ENCODE results near the gene LCN6. TPM values are rescaled to one million over a fixed set of nuclear protein-coding genes. Genes with fewer than 3 reads are reported as not detected.
"Not testable (repeated sequence)": the region's sequence is repeated elsewhere in the genome, so short reads cannot be mapped to it uniquely, and the experiment has no call there.

The LCN6 gene, protein sequence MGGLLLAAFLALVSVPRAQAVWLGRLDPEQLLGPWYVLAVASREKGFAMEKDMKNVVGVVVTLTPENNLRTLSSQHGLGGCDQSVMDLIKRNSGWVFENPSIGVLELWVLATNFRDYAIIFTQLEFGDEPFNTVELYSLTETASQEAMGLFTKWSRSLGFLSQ
- total RNA-seq, result not detected

DNA sequence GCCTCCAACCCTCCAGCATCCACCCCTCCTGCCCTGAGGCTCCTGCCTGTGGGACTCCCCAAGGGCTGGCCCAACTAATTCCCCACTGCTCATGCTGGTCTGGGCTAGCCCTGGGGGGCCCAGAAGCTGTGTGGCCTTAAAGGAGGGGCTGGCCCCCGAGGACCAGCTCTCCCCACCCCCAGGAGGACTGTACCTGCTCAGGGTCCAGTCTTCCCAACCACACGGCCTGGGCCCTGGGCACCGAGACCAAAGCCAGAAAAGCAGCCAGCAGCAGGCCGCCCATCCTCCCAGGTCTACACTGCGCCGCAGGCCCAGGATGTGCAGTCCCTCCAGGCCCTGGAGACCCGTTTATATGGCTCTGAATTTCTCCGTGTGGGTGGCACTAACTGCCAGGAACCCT is at the start of gene LCN6:
Gene LCN6 (minus strand): TSS at position 325 of the 400 bp plus-strand sequence. CDS start 42 bp downstream, at position 283.
- peaks cover 10% of the 10 kb centered on the region for H3K4me1 Mint-ChIP-seq (ENCODE audit: low read depth)
- H3K36me3 Mint-ChIP-seq (ENCODE audit: low read depth), result peaks cover 8% of the 10 kb centered on the region
- CTCF ChIA-PET, result no interaction called here
- H3K9me3 Mint-ChIP-seq, result peaks cover 20% of the 10 kb centered on the region
- no peak within 1 kb of the TSS for H3K4me3 Mint-ChIP-seq
- no peak for DNase-seq
- no peak within 1 kb of the TSS for H3K27ac Mint-ChIP-seq
- peaks cover 9% of the 10 kb centered on the region for H3K27me3 Mint-ChIP-seq (ENCODE audit: low read depth)
- intact Hi-C loops (cut with micrococcal nuclease), result no loop called here

- H3K9me3 Mint-ChIP-seq; intact Hi-C loops (cut with micrococcal nuclease); DNase-seq; H3K27ac Mint-ChIP-seq; H3K36me3 Mint-ChIP-seq (ENCODE audit: low read depth); H3K27me3 Mint-ChIP-seq (ENCODE audit: low read depth); CTCF ChIA-PET; H3K4me3 Mint-ChIP-seq: not testable (repeated sequence)
- H3K4me1 Mint-ChIP-seq (ENCODE audit: low read depth), result peaks cover 28% of the 10 kb centered on the region
Observed at GRCh38 chr9:136796775-136797347, 48.5 kb upstream of the LCN6 start.

DNA sequence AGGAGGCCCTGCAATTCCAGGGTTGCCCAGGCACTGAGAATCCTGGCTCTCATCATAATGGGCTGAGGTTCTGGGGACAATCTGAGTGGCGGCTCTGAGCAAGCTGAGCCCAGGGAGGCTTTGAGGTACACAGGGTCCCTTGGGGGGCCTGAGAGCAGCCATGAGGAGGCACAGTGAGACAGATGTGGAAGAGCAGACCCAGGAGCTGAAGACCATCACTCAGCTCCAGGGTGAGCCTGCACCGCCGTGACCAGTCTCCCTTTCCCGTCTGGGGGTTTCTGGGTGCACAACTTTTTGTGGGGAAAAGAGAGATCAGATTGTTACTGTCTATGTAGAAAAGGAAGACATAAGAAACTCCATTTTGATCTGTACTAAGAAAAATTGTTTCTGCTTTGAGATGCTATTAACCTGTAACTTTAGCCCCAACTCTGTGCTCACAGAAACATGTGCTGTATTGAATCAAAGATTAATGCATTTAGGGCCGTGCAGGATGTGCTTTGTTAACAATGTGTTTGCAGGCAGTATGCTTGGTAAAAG is 48.0 kb upstream of the LCN6 start, which contains the start of gene CCDC183:
Gene CCDC183 (plus strand): TSS at position 101 of the 537 bp plus-strand sequence. CDS start 60 bp downstream, at position 161.
- no peak for DNase-seq
- peaks cover 26% of the 10 kb centered on the region for H3K4me1 Mint-ChIP-seq (ENCODE audit: low read depth)
- peaks cover 7% of the 10 kb centered on the region for H3K27me3 Mint-ChIP-seq (ENCODE audit: low read depth)
- no peaks in the 10 kb centered on the region for H3K36me3 Mint-ChIP-seq (ENCODE audit: low read depth)
- intact Hi-C loops (cut with micrococcal nuclease), result no loop called here
- CTCF ChIA-PET, result interaction anchor here (0.8 kb wide), 1 partner anchor 13 kb away, joined by 3 read pairs; no protein-coding TSS in a partner anchor
- H3K27ac Mint-ChIP-seq, result no peak within 1 kb of the TSS
- H3K4me3 Mint-ChIP-seq, result no peak within 1 kb of the TSS
- no peaks in the 10 kb centered on the region for H3K9me3 Mint-ChIP-seq

- Mint-ChIP-seq H3K4me1 (ENCODE audit: low read depth) (peaks cover 19% of the 10 kb centered on the region), H3K36me3 (ENCODE audit: low read depth) (no peaks in the 10 kb centered on the region)
- intact Hi-C loops (cut with micrococcal nuclease), result loop anchor here (5.0 kb wide), 1 partner anchor 72 kb away; the partner anchor contains the start of gene EDF1
Observed at GRCh38 chr9:136795000-136795348, 46.6 kb upstream of the LCN6 start.

DNA sequence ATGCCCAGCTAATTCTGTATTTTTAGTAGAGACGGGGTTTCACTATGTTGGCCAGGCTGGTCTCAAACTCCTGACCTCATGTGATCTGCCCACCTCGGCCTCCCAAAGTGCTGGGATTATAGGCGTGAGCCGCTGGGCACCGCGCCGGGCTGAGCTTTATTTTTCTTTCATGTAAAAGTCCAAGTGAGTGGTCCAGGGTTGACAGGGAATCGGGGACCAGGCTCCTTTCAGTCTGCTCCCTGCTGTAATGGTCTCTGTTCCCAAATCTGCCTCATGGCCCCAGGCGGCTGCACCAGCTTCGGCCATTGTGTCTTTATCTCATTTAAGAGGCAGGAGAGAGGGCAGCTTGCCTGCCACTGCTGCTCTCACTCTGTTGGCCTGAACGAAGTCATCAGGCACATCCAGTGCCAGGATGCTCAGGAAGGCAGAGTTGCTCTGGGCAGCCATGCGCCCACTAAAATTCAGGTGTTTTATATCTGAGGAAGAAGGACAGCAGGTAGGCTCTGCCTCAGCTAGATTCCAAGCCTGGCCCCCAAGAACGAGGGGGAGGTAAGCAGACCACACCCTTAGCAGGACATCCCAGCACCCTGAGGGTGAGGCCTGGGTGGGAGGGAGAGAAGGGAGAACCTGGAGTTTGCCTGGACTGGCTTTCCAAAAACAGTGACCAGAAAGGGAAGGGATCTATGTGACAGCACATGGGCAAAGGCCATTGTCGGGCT is 46.1 kb upstream of the LCN6 start:
- intact Hi-C loops (cut with micrococcal nuclease), result loop anchor here (5.0 kb wide), 1 partner anchor 73 kb away; the partner anchor contains the start of gene EDF1
- CTCF ChIA-PET, result interaction anchor here (0.6 to 4.0 kb wide), 5 partner anchors 11 to 53 kb away, joined by 3 to 28 read pairs (median 5); partner anchors contain the start of genes LCN15 and RABL6
- Mint-ChIP-seq H3K4me1 (ENCODE audit: low read depth) (peaks cover 19% of the 10 kb centered on the region), H3K4me3 (no peak overlapping the region), H3K27ac (no peak overlapping the region), H3K27me3 (ENCODE audit: low read depth) (no peaks in the 10 kb centered on the region), H3K9me3 (no peaks in the 10 kb centered on the region), H3K36me3 (ENCODE audit: low read depth) (no peaks in the 10 kb centered on the region)
- no peak for DNase-seq

More at GRCh38 chr9:136795000-136795348, 46.6 kb upstream of the LCN6 start:
- DNase-seq, result no peak
- CTCF ChIA-PET, result interaction anchor here (4.0 kb wide), 1 partner anchor 11 kb away, joined by 28 read pairs; the partner anchor contains the start of gene RABL6
- Mint-ChIP-seq H3K27ac (no peak overlapping the region), H3K9me3 (no peaks in the 10 kb centered on the region), H3K4me3 (no peak overlapping the region), H3K27me3 (ENCODE audit: low read depth) (no peaks in the 10 kb centered on the region)

DNA sequence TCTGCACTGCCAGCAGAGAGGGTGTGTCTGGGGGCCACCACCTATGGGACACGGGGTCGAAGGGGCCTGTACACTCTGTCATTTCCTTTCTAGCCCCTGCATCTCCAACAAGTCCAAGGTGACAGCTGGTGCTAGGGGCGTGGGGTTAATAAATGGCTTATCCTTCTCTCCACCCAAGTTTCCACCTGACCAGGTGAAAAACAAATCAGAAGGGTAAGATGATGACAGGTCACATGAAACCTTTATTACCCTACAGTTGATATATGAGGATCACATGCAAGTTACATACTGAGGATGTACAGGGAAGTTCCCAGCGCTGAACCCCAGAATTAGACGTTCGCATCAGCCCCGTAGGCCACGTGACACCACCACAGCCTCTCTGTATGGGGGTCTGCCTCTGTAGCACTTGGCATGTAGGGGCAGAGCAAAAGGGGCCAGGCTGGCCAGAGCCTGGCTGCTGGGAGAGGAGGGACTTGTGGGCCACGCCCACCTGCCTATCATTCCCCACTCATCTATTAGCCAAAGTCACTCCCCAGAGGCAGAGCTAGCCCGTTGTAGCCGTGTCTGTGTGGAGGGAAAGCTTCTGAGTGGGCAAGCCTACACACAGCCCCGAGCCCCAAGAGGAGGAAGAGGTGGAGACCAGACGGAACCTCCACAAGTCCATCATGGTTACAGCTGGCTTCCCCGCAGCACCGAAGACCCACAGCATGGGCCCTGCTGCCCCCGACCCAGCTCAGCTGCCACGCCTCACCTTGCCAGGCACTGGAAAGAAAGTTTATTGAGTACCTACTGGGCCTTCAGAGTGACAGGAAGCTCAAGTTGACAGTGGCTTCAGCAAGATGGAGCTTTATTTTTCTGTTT is 45.0 kb upstream of the LCN6 start:
- Mint-ChIP-seq H3K27ac (no peak overlapping the region), H3K27me3 (ENCODE audit: low read depth) (no peaks in the 10 kb centered on the region), H3K4me1 (ENCODE audit: low read depth) (peaks cover 19% of the 10 kb centered on the region), H3K4me3 (no peak overlapping the region), H3K9me3 (no peaks in the 10 kb centered on the region), H3K36me3 (ENCODE audit: low read depth) (no peaks in the 10 kb centered on the region)
- intact Hi-C loops (cut with micrococcal nuclease), result loop anchor here (5.0 kb wide), 1 partner anchor 74 kb away; the partner anchor contains the start of gene EDF1
- CTCF ChIA-PET, result interaction anchor here (0.6 to 4.0 kb wide), 7 partner anchors 13 to 236 kb away, joined by 3 to 28 read pairs (median 4); partner anchors contain the start of genes AJM1, LCN15 and RABL6
- DNase-seq, result no peak

- Mint-ChIP-seq H3K4me3 (peak overlapping the region; percentile 83), H3K36me3 (ENCODE audit: low read depth) (no peaks in the 10 kb centered on the region), H3K27me3 (ENCODE audit: low read depth) (no peaks in the 10 kb centered on the region), H3K27ac (peak overlapping the region; percentile 79), H3K9me3 (no peaks in the 10 kb centered on the region), H3K4me1 (ENCODE audit: low read depth) (peaks cover 25% of the 10 kb centered on the region)
- intact Hi-C loops (cut with micrococcal nuclease), result loop anchor here (5.0 kb wide), 1 partner anchor 75 kb away; the partner anchor contains the start of gene EDF1
- CTCF ChIA-PET, result interaction anchor here (1.1 to 4.0 kb wide), 6 partner anchors 8 to 242 kb away, joined by 3 to 28 read pairs (median 4); partner anchors contain the start of genes AJM1 and RABL6
- DNase-seq, result no peak
Observed at GRCh38 chr9:136792321-136793085, 44.2 kb upstream of the LCN6 start.

DNA sequence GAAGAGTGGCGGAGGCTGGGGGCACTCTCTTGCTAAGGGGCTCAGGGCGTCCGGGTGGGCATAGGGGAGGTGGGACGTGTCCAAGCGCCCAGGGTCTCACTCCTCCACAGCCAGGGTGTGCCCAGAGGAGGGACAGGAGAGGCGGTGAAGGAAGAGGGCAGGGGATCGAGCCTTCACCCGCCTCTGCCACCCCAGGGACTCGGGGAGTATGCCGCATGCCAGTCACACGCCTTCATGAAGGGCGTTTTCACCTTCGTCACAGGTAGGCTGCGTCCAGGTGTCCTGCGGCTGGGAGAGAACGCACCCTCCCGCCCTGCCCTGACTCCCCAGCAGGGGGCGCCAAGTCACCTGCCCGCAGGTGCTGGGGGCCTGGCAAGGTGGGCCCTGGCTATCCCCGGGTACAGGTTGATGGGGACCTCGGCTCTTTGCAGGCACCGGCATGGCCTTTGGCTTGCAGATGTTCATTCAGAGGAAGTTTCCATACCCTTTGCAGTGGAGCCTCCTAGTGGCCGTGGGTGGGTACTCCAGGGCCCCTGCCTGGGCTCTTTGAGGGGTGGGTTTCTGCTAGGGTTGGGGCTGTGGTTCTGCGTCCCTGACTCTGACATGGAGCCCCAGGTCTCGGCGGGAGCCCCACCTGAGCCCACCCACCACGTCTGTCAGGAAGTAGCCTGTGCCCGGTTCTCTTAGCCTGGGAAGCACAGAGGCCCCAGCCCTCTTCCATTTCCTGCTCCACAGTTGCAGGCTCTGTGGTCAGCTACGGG is 43.4 kb upstream of the LCN6 start:
- Mint-ChIP-seq H3K9me3 (no peaks in the 10 kb centered on the region), H3K27ac (peak overlapping the region; percentile 79), H3K36me3 (ENCODE audit: low read depth) (no peaks in the 10 kb centered on the region), H3K27me3 (ENCODE audit: low read depth) (no peaks in the 10 kb centered on the region), H3K4me3 (peak overlapping the region; percentile 83), H3K4me1 (ENCODE audit: low read depth) (peaks cover 25% of the 10 kb centered on the region)
- peak; percentile 74 for DNase-seq
- CTCF ChIA-PET, result interaction anchor here (0.6 to 4.0 kb wide), 7 partner anchors 9 to 243 kb away, joined by 3 to 28 read pairs (median 4); partner anchors contain the start of genes AJM1 and RABL6
- intact Hi-C loops (cut with micrococcal nuclease), result loop anchor here (1.0 to 5.0 kb wide), 10 partner anchors 9 to 308 kb away; partner anchors contain the start of genes C8G, EDF1, FBXW5 and MAN1B1

DNA sequence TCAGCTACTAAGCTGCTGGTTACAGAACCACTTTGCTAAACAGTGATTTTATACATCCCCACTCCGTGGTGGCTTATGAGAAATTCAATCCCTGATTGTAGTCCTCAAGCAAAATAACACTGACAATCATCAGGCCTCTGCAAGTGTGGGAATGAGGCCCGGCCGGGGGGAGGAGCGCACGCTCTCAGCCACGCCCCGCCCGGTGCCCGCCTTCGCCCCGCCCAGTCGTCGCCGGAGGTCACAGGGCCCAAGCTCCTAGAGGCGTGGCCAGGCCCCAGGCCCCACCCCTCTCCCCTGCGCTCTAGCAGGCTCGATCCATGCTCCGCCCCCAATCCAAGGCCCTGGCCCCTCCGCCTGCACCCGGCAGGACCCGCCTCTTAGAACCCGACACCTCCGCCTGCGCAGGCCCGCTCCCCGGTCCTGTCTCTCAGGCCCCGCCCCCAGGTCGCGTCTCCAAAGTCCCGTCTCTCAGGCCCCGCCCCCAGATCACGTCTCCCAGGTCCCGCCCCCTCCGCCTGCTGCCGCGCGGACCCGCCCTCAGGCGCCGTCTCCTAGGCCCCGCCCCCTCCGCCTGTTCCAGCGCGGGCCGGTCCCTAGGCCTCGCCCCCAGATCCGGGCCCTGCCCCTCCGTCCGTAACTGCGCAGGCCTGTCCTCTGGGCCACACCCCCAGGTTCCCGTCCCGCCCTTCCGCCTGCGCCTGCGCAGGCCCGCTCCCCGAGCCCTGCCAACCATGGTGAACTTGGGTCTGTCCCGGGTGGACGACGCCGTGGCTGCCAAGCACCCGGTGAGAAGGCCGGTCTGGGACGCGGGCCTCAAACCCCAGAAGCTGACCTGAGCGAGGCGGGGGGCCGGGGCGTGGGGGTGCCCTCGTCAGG is 42.6 kb upstream of the LCN6 start, which contains the start of gene TMEM141:
Gene TMEM141 (plus strand): TSS at position 705 of the 876 bp plus-strand sequence. CDS start 27 bp downstream, at position 732.
- Mint-ChIP-seq H3K36me3 (ENCODE audit: low read depth) (no peaks in the 10 kb centered on the region), H3K9me3 (no peaks in the 10 kb centered on the region), H3K27ac (peak within 1 kb of the TSS; percentile 79), H3K4me3 (peak within 1 kb of the TSS; percentile 83), H3K27me3 (ENCODE audit: low read depth) (no peaks in the 10 kb centered on the region), H3K4me1 (ENCODE audit: low read depth) (peaks cover 18% of the 10 kb centered on the region)
- DNase-seq, result peak; percentile 100
- CTCF ChIA-PET, result interaction anchor here (0.6 to 4.0 kb wide), 7 partner anchors 12 to 273 kb away, joined by 3 to 28 read pairs (median 5); partner anchors contain the start of genes ABCA2 and RABL6
- intact Hi-C loops (cut with micrococcal nuclease), result loop anchor here (1.0 to 5.0 kb wide), 10 partner anchors 9 to 308 kb away; partner anchors contain the start of genes C8G, EDF1, FBXW5 and MAN1B1

Measured in activated naive CD4-positive, alpha-beta T cell treated with anti-CD3 and anti-CD28 coated beads for 36 hours (primary cell).